WTC11 (cell line): ENCODE data around the gene VGLL3.

Experiments used
- CREM ChIP-seq: sonication (generic); formaldehyde crosslinking; IDR thresholded peaks from 2 replicates; pipeline ENCODE4 v1.8.1; 2022; ENCODE audit warnings: mild to moderate bottlenecking, missing genetic modification reagents, moderate library complexity
- ELF4 ChIP-seq: sonication (generic); formaldehyde crosslinking; IDR thresholded peaks from 2 replicates; pipeline ENCODE4 v1.8.1; 2022; ENCODE audit warnings: low read depth, mild to moderate bottlenecking, moderate library complexity, missing genetic modification reagents
- ETV6 ChIP-seq: sonication (generic); formaldehyde crosslinking; IDR thresholded peaks from 2 replicates; pipeline ENCODE4 v1.8.1; 2022; ENCODE audit warnings: mild to moderate bottlenecking, missing genetic modification reagents
- FOXJ3 ChIP-seq: sonication (generic); formaldehyde crosslinking; IDR thresholded peaks from 2 replicates; pipeline ENCODE4 v1.9.0; 2021; ENCODE audit warnings: missing genetic modification reagents, mild to moderate bottlenecking, borderline replicate concordance
- FOXK1 ChIP-seq: sonication (generic); formaldehyde crosslinking; IDR thresholded peaks from 2 replicates; pipeline ENCODE4 v1.8.0; 2022; ENCODE audit warnings: mild to moderate bottlenecking, moderate library complexity, missing genetic modification reagents
- MYBL2 ChIP-seq: sonication (generic); formaldehyde crosslinking; IDR thresholded peaks from 2 replicates; pipeline ENCODE4 v1.8.1; 2023; ENCODE audit warnings: mild to moderate bottlenecking, moderate library complexity, missing genetic modification reagents
- NFYB ChIP-seq: sonication (generic); formaldehyde crosslinking; conservative IDR thresholded peaks from 2 replicates; pipeline ENCODE4 v1.8.0; 2022; ENCODE audit warnings: low read depth, missing genetic modification reagents
- ZNF423 ChIP-seq: fragments of 250-450 bp; sonication (Bioruptor Pico); IDR thresholded peaks from 2 replicates; pipeline ENCODE4 v2.1.2; 2022; ENCODE audit warnings: mild to moderate bottlenecking, moderate library complexity
- TF ChIP-seq, protein P1 (sequence below): fragments of 200-600 bp; IDR thresholded peaks from 2 replicates; pipeline ENCODE4 v1.8.0; 2022; ENCODE audit warnings: antibody characterized with exemption
- TF ChIP-seq, protein P2 (sequence below): sonication (generic); formaldehyde crosslinking; IDR thresholded peaks from 2 replicates; pipeline ENCODE4 v1.8.0; 2022; ENCODE audit warnings: mild to moderate bottlenecking, missing genetic modification reagents
- TF ChIP-seq, protein P3 (sequence below): sonication (generic); formaldehyde crosslinking; IDR thresholded peaks from 2 replicates; pipeline ENCODE4 v1.8.1; 2023; ENCODE audit warnings: mild to moderate bottlenecking, moderate library complexity, missing genetic modification reagents

DNA sequence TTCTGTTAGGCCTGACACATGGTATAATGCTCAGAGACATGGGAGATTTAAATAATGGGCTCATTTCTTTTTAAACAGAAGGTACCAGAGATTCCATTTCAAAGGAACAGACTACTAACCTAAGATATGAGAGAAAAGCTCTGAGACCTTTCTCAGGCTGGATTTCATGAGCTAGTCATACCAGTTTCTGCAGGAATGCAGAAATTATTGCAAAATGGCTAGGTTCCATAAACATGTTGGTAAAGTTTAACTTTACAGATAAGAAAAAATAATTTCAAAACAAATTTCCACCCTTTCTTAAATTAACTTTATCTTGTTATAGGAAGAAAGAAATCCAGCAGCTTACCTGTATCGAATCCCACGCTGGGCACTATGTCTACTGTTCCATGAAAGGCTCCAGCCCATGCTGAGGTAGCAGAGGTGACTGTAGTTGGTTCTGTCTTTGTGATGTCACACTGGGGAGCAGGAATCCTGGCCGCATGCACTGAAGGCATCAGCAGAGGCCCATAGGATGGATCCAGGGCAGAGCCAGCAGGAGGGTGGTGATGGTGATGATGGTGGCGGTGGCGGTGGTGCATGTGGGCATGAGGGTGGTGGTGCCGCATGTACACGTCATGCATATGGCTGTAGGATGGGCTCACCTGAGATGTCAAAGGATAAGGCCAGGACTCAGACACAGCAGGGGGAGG is 22.6 kb downstream of the VGLL3 start:
- TF ChIP-seq ETV6 (CRISPR knock-in tag) (no peak), ZNF423 (no peak), FOXJ3 (CRISPR knock-in tag) (no peak), CREM (CRISPR knock-in tag) (no peak), MYBL2 (CRISPR knock-in tag) (no peak), FOXK1 (CRISPR knock-in tag) (no peak), ELF4 (no peak), NFYB (CRISPR knock-in tag) (no peak)
- TF ChIP-seq, protein P1, sequence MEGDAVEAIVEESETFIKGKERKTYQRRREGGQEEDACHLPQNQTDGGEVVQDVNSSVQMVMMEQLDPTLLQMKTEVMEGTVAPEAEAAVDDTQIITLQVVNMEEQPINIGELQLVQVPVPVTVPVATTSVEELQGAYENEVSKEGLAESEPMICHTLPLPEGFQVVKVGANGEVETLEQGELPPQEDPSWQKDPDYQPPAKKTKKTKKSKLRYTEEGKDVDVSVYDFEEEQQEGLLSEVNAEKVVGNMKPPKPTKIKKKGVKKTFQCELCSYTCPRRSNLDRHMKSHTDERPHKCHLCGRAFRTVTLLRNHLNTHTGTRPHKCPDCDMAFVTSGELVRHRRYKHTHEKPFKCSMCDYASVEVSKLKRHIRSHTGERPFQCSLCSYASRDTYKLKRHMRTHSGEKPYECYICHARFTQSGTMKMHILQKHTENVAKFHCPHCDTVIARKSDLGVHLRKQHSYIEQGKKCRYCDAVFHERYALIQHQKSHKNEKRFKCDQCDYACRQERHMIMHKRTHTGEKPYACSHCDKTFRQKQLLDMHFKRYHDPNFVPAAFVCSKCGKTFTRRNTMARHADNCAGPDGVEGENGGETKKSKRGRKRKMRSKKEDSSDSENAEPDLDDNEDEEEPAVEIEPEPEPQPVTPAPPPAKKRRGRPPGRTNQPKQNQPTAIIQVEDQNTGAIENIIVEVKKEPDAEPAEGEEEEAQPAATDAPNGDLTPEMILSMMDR, result no peak
- TF ChIP-seq, protein P2, sequence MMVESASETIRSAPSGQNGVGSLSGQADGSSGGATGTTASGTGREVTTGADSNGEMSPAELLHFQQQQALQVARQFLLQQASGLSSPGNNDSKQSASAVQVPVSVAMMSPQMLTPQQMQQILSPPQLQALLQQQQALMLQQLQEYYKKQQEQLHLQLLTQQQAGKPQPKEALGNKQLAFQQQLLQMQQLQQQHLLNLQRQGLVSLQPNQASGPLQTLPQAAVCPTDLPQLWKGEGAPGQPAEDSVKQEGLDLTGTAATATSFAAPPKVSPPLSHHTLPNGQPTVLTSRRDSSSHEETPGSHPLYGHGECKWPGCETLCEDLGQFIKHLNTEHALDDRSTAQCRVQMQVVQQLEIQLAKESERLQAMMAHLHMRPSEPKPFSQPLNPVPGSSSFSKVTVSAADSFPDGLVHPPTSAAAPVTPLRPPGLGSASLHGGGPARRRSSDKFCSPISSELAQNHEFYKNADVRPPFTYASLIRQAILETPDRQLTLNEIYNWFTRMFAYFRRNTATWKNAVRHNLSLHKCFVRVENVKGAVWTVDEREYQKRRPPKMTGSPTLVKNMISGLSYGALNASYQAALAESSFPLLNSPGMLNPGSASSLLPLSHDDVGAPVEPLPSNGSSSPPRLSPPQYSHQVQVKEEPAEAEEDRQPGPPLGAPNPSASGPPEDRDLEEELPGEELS (CRISPR knock-in tag), result no peak
- TF ChIP-seq, protein P3, sequence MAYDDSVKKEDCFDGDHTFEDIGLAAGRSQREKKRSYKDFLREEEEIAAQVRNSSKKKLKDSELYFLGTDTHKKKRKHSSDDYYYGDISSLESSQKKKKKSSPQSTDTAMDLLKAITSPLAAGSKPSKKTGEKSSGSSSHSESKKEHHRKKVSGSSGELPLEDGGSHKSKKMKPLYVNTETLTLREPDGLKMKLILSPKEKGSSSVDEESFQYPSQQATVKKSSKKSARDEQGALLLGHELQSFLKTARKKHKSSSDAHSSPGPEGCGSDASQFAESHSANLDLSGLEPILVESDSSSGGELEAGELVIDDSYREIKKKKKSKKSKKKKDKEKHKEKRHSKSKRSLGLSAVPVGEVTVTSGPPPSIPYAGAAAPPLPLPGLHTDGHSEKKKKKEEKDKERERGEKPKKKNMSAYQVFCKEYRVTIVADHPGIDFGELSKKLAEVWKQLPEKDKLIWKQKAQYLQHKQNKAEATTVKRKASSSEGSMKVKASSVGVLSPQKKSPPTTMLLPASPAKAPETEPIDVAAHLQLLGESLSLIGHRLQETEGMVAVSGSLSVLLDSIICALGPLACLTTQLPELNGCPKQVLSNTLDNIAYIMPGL (CRISPR knock-in tag), result no peak
